Measurements from ENCODE around the gene C1QTNF4.

C1QTNF4 gene

DNA sequence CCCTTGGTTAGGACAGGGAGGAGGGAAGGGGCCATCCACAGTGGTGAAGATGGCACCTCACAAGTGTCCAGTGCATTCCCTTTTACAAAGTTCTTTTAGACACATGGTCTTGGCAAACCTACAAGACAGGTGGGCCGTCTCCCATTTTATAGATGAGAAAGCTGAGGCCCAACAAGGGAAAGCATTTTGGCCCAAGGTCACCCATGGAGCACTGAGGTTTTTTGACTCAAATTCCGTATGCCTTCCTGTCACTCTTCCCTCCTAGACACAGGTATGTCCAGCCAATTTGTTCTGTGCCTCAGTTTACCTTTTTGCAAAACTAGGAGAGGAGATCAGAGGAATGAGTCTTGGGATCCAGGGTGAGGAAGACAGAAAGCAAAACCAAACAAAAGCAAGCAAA lies 1.2 kb downstream of the C1QTNF4 start:
- no peak for DNase-seq

DNA sequence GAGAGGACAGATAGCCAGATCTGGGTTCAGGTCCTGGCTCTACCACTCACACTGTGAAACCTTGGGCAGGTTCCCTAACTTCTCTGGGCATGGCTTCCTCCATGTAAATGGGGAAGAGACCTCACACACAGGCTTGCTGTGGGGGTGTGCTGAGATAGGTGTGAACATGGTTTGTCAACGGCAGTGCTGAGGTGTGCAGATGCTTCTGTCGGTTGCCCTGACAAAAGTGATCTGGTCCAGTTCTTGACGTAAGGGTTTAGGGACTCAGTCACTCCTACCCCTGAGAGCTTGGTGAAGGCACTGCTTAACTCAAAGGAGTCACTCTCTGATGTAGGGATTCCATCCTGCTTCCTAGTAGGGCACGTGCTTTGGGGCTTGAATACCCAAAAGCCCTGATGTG lies 2.0 kb downstream of the C1QTNF4 start:
- DNase-seq = no peak

DNA sequence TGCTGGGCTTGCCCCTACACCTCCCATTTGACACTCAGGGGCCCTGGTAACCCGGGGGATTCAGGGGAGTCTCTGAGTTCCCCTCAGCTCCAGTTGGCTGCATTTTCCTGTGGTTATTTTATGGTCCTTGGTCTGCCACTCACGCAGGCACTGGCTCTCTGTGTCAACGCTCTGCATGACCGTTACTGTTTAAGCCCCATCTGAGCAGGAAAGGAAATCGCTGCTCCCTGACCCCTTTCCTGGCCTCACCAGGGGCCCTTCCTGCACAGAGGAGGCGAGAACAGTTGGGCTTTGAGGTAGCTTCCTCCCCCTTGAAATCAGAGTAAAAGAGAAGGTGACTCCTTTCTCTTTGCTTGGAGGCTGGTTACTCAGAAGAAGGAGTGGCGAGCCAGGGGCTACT lies 2.4 kb downstream of the C1QTNF4 start:
- peak in 1 of 5 donors; percentile 36 for DNase-seq

DNA sequence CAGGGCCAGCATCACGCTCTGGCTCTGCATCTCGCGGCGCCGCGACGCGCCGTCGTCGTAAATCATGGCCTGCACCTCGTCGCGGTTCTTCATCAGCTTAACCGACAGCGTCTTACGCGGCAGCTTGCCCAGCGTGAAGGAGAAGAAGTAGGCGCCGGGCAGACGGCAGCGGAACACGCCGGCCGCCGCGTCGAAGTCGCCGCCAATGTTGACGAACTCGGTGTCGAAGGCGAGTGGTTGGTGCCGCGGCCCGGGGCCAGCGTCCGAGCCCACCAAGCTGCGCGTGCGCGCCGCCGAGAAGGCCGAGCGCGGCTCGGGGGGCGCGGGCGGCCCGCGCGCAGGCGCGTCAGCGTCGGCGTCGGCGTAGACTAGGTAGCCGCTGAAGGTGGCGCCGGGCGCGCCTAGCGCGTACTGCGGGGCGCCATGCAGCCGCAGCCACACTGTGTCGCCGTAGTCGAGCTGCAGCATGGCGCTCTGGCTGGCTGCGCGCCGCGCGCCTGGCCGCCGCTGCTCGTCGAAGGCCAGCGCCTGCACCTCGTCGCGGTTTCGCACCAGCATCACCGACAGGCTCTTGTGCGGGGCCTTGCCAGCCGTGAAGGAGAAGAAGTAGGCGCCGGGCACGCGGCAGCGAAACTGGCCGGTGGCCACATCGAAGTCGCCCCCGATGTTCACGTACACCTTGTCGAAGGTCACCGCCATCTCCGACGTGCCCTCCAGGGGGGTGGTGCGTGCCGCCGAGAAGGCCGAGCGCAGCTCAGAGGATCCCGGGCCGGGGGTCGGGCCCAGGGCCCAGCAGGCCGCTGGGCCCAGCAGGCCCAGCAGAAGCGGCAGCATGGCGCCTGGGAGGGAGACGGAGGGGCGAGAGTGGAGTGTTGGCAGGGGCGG lies 4.0 kb downstream of the C1QTNF4 start:
- DNase-seq = no peak

DNA sequence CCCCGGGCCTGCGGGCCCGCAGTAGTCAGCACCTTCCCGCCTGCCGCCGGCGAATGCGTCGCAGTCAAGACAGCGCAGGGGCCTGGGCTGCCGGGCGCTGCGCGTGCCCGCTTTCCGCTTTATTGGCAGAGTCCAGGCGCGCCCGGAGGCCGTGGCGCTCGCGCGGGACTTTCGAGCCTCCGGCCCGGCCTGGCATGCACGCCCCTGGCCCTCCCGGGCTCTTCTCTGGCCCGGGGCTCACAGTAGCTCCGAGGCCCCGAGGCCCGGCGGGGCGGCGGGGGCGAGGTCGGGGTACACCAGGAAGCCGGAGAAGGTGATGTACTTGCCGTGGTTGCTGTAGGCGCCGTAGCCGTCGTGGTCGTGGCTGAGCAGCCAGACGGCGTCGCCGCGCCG lies 4.6 kb downstream of the C1QTNF4 start:
- no peak for DNase-seq

DNA sequence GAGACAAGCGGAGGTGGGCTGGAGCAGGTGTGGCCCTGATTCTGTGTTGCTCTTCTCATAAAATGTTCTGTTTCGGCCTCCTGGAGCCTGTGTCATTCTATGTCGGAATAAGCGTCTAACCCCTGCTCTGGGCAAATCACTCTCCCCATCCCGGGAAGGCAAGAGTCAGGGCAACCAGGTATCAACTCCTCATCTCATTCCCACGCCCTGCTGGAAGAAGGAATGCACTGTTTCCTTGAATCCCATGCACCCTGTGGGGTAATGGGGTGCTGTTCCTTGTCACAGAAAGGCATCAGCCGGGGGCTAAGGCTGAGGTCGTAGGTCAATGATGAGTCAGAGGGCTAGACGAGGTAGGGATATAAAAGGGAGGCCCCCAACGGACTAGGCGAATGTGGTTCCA lies 5.1 kb downstream of the C1QTNF4 start:
- no peak for DNase-seq

DNA sequence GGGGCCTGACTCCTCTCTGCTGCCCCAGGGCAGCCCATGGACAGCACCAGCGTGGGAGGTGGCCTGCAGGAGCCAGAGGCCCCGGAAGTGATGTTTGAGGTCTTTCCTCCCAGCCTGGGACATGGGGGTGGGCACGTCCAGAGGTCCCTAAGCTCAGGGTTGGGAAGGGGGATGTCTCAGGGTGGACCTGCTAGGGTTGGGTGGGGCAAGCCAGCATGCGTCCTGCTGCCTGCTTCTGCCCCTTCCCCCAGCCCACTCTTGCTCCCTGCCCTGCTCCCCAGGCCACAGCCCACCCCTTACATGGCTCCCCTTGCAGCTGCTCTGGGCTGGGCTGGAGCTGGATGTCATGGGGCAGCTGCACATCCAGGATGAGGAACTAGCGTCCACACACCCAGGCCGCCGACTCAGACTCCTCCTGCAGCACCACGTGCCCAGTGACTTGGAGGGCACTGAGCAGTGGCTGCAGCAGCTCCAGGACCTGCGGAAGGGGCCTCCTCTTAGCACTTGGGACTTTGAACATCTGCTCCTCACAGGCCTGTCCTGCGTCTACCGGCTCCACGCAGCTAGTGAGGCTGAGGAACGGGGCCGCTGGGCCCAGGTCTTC lies 6.4 kb downstream of the C1QTNF4 start:
- DNase-seq = no peak

DNA sequence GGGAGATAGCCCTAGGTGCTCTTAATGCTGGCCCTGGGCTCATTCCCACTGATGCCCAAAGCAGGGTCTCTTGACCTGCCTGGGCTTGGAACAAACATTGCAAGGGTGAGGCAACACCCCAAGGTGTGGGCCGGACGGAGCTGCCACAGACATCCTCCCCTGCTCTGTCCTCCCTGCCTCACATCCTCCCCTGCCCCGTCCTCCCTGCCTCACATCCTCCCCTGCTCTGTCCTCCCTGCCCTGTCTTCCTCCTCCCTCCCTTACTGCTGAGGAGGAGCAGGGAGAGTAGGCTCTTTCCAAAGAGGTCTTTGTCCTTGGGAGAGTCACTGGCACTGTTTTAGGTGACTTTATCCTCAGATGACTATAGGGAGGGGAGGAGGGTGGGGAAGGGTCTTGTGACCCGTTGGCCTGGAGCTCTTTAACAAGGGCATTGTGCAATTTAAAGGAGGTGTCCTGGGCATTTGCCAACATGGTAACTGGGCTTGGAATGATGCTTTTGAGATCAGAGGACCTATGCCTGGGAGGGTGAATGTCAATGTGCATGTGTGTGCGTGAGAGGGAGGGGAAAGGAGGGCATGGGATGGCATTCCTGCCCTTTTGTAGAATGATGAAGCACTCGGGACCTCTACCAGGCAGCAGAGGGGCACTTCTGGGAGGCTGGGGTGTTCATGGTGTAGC lies 7.0 kb downstream of the C1QTNF4 start:
- DNase-seq = no peak

DNA sequence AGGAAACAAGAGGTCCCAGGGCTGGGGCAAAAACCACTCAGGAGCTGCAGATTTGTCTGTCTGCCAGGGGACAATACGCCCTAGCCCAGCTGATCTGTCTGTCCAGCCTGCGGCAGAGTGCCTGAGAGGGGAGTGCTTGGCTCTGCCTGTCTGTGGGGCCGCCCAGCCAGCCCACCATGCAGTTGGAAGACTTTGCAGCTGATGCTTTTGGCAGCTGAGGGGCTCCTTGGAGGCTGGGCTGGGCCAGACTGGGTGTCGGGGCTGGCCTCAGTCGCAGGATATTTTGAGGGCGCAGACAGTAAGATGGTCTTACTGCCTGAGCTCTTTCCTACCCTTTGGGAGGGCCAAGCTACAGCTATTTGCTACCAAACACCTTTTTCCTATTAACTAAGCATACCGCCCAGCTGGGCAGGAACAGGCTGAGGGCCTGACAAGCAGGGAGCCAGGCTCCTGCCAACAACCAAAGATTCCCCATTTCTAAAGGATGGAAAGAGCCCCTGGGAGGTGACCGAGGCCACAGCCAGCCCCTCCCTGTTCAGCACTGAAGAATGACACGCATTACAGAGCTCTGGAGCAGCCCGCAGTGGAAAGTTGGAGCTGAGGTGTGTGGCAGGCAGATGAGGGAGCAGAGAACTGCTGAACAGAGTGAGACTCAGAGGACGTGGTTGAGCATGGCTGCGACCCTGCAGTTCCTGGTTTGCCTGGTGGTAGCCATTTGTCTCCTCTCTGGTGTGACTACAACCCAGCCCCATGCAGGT lies 7.9 kb downstream of the C1QTNF4 start, which contains the start of gene FAM180B:
TSS of gene FAM180B (plus strand) at position 581 of the 758 bp plus-strand sequence. CDS start at position 672, 91 bp downstream.
- no peak for DNase-seq

DNA sequence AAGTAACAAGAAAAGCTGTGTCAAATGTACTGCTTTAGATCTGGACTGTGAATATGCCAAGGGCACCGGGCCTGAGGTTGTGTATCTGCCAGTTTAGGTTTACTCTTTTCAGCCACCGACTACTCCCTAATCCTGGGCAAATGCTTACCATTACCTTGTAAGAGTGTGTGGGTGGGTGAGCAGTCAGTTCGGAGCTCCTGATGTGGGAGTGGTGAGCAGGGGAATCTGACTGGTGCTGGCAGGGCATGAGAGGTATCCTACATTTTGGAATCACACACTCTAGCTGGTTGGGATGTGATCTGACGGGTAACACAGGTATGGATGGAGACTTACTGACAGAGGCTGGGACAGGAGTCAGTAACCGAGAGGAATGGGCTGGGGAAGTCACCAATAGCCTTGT lies 10.4 kb downstream of the C1QTNF4 start:
- DNase-seq = no peak

DNA sequence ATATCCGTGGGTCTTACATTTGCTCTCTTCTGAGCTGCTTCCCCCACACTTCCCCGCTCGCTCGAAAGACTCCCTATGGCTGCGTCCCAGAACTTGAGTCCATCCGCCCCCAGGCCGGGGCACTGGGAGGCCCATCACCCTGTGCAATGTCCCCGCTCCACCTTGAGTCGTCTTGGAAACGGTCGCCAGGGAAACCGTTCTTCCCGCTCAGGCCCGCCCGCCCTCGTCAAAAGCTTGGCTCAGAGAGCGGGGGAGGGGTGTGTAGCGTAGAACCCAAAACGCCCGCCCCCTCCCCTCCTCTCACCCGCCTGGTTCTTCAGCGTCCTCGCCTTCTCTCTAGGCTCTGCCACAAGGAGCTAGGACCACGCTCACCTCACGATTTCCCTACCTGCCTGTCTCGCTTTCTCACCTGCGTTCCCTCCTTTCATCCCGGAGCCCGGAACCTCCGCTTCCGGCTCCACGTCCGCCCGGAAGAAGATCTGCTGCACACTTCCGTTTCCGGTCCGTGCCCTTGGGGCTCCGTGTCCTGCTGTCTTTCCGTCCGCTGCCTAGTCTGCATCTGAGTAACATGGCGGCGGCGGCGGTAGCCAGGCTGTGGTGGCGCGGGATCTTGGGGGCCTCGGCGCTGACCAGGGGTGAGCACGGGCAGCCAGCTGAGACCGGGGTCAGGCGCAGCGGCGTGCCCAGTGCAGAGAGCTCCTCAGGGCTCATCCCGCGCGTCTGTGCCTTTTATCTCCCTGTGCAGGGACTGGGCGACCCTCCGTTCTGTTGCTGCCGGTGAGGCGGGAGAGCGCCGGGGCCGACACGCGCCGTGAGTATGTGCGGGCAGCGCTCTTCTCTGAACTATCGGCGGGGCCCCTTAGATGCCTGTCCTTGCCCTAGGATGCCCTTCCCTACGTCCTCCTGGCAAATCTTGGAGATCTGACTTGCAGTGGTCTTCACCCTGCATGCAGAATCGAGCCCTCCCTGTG lies 15.4 kb downstream of the C1QTNF4 start, which contains the start of the genes KBTBD4 and NDUFS3:
TSS of gene KBTBD4 (minus strand) at position 447 of the 971 bp plus-strand sequence. CDS start at position 428, 19 bp downstream.
TSS of gene NDUFS3 (plus strand) at position 551 of the 971 bp plus-strand sequence. CDS start at position 569, 18 bp downstream.
- peak; percentile 71 to 89 (median 83) for DNase-seq

DNA sequence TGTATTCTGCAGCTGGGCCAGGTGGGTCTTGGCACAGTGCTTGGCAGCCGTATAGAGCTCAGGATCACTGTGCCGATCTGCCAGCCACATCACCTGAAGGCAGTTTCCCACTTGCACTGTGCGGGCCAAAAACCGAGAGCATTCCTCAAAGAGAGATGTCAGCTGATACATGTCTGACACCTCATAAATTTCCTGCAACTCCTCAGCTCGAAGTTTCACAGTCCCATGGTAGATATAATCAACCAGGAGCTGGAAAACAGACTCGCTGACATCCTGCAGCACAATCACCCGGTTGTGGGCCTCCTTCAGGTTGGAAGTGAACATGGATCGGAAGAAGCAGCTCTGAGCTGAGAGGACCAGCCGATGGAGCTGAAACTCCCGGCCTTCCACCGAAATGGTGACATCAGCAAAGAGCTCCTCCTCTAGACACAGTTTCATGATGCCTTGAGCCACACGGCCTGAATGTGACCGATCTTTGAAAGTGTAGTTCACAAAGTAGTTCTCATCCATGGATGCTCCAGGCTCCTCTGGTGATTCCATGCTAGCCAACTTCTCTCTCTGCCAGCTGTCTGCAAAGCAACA lies 16.7 kb downstream of the C1QTNF4 start:
- DNase-seq = no peak

DNA sequence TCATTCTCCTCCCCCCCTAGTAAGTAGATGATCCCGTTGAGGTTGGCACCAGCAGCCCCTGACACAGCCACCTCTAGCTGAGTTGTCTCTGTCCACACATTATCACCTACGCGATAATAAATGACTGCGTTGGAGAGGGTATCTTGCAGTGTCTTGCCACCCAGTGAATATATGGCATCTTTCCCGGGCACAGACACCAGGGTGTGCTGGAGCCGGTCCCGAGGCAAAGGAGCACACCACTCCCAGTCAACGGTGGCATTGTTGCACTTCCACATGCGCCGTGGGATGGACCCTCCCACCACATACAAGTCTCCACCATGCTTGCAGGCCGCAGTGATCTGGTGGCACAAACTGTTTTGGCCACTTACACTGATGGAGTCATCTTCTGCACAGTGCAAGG lies 20.9 kb downstream of the C1QTNF4 start:
- DNase-seq = no peak

DNA sequence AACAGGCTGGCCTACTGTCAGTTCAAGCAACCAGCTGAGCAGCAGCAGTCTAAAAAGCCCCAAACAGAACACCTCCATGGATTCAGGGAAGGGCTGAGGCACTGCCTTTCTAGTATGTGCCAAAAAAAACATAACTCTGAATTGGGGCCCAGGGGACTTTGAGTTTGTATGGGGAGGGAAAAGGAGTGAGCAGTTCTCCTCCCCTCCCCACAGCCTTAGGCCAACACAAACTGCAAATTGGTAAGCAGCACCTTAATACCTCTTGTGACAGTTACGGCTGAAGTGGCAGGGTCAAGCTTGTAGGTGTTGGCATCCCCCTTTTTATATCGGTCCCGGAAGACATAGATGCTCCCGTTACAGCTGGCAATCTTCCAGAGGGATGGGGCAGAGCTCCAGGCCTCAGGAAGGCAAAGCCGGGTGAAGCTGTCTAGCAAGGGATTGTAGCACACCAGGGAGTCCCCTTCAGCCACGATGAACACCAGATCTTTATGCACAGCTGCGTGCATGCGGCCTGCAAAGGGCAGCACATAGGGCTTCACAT lies 21.4 kb downstream of the C1QTNF4 start:
- no peak for DNase-seq

DNA sequence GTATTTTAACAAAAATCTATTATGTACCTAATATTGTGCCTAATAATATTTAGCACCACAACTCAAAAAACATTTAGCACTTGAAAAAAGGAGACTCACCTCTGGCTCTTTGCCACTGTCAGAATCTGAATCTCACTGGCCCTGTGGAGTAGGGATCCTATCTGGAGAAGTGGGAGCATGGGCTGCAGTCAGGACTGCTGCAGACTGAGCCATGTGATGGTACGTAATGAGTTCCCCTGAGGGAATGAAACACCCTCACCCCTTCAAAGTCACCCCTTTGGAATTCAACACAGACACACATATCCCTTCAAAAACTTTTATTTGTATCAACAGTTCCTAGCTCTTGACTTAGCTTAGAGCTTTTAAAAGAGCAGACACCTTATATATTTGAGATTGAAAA lies 22.3 kb downstream of the C1QTNF4 start:
- DNase-seq = no peak

DNA sequence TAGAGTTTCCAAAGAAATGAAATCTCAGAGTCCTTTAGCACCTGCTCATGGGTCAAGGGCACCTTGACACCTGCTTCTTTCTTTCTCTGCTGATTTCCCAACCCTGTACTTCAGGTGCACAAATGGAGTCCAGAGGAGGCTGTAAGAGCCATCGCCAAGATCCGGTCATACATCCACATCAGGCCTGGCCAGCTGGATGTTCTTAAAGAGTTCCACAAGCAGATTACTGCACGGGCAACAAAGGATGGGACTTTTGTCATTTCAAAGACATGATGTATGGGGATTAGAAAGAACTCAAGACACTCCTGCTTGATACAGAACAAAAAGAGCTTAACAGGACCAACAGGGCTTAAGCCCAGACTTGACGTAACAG lies 22.9 kb downstream of the C1QTNF4 start:
- no peak for DNase-seq

DNA sequence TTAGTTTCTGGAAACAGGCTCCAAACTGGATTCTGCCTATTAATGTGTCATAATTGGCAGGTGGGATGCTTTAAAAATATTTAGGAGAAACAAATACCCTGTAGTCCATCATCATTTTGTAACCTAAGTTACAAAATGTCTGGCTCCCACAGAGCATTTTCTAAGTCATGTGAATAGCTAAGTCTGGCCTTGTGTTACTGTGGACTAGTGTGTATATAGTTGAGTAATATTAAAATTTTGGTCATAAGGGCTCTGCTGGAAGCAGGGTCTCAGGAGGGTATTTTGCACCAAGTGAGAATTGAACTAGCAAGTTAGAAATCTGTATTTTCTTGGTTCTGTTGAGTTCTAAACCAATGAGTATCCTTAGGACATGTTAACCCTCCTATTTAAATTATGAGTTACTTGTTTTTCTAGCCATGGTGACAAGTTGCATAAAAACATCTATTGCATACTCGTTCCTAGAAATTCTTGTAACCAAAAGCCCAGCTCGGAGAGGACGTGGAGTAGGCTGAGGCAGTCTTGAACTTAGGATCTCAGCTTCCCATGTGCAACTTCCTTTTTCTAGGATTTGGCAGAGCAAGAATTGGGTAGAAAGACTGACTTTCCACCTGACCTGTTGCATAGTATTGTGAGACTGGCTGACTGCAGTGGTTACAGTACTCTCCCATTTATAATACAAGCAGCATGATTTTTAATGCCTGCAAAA lies 23.4 kb downstream of the C1QTNF4 start:
- DNase-seq = no peak

DNA sequence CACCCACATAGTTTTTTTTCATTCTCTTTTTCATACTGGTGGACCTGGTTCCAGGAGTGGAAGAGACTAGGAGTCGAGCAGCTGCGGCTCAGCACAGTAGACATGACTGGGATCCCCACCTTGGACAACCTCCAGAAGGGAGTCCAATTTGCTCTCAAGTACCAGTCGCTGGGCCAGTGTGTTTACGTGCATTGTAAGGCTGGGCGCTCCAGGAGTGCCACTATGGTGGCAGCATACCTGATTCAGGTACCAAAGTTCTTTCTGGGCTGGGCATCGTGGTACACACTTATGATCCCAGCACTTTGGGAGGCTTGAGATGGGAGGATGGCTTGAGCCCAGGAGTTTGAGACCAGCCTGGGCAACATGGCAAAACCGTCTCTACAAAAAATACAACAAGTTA lies 24.6 kb downstream of the C1QTNF4 start:
- DNase-seq = no peak

DNA sequence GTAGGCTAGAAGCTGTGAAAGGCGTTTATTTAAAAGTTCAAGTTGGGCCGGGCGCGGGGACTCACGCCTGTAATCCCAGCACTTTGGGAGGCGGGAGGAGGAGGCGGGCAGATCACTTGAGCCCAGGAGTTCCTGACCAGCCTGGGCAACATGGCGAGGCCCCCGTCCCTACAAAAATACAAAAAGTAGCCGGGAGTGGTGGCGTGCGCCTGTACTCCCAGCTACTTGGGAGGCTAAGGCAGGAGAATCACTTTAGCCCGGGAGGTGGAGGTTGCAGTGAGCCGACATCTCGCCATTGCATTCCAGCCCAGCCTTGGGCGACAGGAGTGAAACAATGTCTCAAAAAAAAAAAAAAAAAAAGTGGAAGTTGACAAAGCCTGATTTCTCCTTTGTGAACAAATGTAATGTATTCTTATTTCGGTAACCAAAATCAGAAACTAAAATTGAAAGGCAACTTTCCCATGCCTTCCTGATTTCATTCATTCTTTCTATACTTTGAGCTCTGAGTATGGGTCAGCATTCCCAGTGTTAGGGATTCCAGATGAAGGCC lies 28.0 kb downstream of the C1QTNF4 start:
- DNase-seq = no peak
